ENCODE measurements around the gene BRD8. TPM values are rescaled to one million over a fixed set of nuclear protein-coding genes. Genes with fewer than 3 reads are reported as not detected.

Gene BRD8
- 33.6 and 34.0 TPM in 2 replicates for polyA plus RNA-seq (2013)

GRCh38 chr5:138178516-138179276 is at the start of gene BRD8, which contains the start of gene KIF20A:
Gene BRD8, minus strand, starts transcription at chr5:138178630. Its CDS starts 16 bp downstream, at chr5:138178614.
Gene KIF20A, plus strand, starts transcription at chr5:138179112. Its CDS starts 569 bp downstream, at chr5:138179681.
- H2BK120ac ChIP-seq (ENCODE audit: insufficient read depth, low read length, poor library complexity): no peak within 1 kb of the TSS
- no peaks in the 10 kb centered on the region for H3K9me3 ChIP-seq (ENCODE audit: insufficient read depth, low read depth, low read length)
- H3K4ac ChIP-seq (ENCODE audit: low read depth, low read length): peak within 1 kb of the TSS; percentile 52
- H4K8ac ChIP-seq (ENCODE audit: low read depth, low read length): peak within 1 kb of the TSS; percentile 72
- peaks cover 1% of the 10 kb centered on the region for H3K79me1 ChIP-seq (ENCODE audit: low read length)
- H3K4me1 ChIP-seq (ENCODE audit: control insufficient read depth in 1 of 2, insufficient read depth in 2 of 2, low read length in 2 of 2): no peaks in the 10 kb centered on the region
- H2AFZ ChIP-seq (ENCODE audit: insufficient read depth, low read length, poor library complexity): peak within 1 kb of the TSS; percentile 70
- H3K4me3 ChIP-seq (ENCODE audit: low read depth, low read length): peak within 1 kb of the TSS; percentile 84
- H3K79me2 ChIP-seq (ENCODE audit: control insufficient read depth, insufficient read depth, low read length, poor library complexity): peaks cover 3% of the 10 kb centered on the region
- H3K9ac ChIP-seq (ENCODE audit: low read length): peak within 1 kb of the TSS; percentile 93
- H2BK5ac ChIP-seq (ENCODE audit: low read depth, low read length, poor library complexity): peak within 1 kb of the TSS; percentile 57
- no CpG with 5 or more reads among the region's 41 CpGs for whole genome bisulfite sequencing (ENCODE audit: extremely low coverage, insufficient coverage, insufficient read length)
- no peaks in the 10 kb centered on the region for H3K27me3 ChIP-seq (ENCODE audit: insufficient read depth, low read length)
- no peak within 1 kb of the TSS for H2AK5ac ChIP-seq (ENCODE audit: low read length)
- DNase-seq: peak; percentile 98
- H3K36me3 ChIP-seq (ENCODE audit: control insufficient read depth in 1 of 2, insufficient read depth in 2 of 2, low read length in 2 of 2): peaks cover 23 to 35% of the 10 kb centered on the region in 2 experiments
- H2BK12ac ChIP-seq (ENCODE audit: low read length): no peak within 1 kb of the TSS
- H3K23ac ChIP-seq (ENCODE audit: low read length): no peak within 1 kb of the TSS
- peak within 1 kb of the TSS; percentile 42 for H3K18ac ChIP-seq (ENCODE audit: low read length)
- H4K91ac ChIP-seq (ENCODE audit: low read depth, low read length): peak within 1 kb of the TSS; percentile 58
- H3K4me2 ChIP-seq (ENCODE audit: low read length): peak within 1 kb of the TSS; percentile 68
- H3K14ac ChIP-seq (ENCODE audit: low read length): peak within 1 kb of the TSS; percentile 54
- peak within 1 kb of the TSS; percentile 49 for H4K12ac ChIP-seq (ENCODE audit: low read depth, low read length)
- peak within 1 kb of the TSS; percentile 75 for H3K27ac ChIP-seq (ENCODE audit: low read depth, low read length)

GRCh38 chr5:138226910-138227309 is 48.5 kb upstream of the BRD8 start:
- H3K23ac ChIP-seq (ENCODE audit: low read length): no peak overlapping the region
- no peaks in the 10 kb centered on the region for H3K4me1 ChIP-seq (ENCODE audit: control insufficient read depth in 1 of 2, insufficient read depth in 2 of 2, low read length in 2 of 2)
- no peaks in the 10 kb centered on the region for H3K36me3 ChIP-seq (ENCODE audit: control insufficient read depth in 1 of 2, insufficient read depth in 2 of 2, low read length in 2 of 2)
- no peak overlapping the region for H3K27ac ChIP-seq (ENCODE audit: low read depth, low read length)
- H3K4me2 ChIP-seq (ENCODE audit: low read length): no peak overlapping the region
- no peak for DNase-seq
- H3K27me3 ChIP-seq (ENCODE audit: insufficient read depth, low read length): no peaks in the 10 kb centered on the region
- H3K79me1 ChIP-seq (ENCODE audit: low read length): no peaks in the 10 kb centered on the region
- no peak overlapping the region for H4K91ac ChIP-seq (ENCODE audit: low read depth, low read length)
- no peak overlapping the region for H3K4me3 ChIP-seq (ENCODE audit: low read depth, low read length)
- no peak overlapping the region for H3K14ac ChIP-seq (ENCODE audit: low read length)
- H2BK120ac ChIP-seq (ENCODE audit: insufficient read depth, low read length, poor library complexity): no peak overlapping the region
- no peak overlapping the region for H2BK5ac ChIP-seq (ENCODE audit: low read depth, low read length, poor library complexity)
- no peak overlapping the region for H4K8ac ChIP-seq (ENCODE audit: low read depth, low read length)
- H3K18ac ChIP-seq (ENCODE audit: low read length): no peak overlapping the region
- no peak overlapping the region for H2AK5ac ChIP-seq (ENCODE audit: low read length)
- no peak overlapping the region for H2AFZ ChIP-seq (ENCODE audit: insufficient read depth, low read length, poor library complexity)
- no peak overlapping the region for H4K12ac ChIP-seq (ENCODE audit: low read depth, low read length)
- no peak overlapping the region for H3K9ac ChIP-seq (ENCODE audit: low read length)
- no peak overlapping the region for H3K4ac ChIP-seq (ENCODE audit: low read depth, low read length)
- H3K9me3 ChIP-seq (ENCODE audit: insufficient read depth, low read depth, low read length): no peaks in the 10 kb centered on the region
- H2BK12ac ChIP-seq (ENCODE audit: low read length): no peak overlapping the region
- H3K79me2 ChIP-seq (ENCODE audit: control insufficient read depth, insufficient read depth, low read length, poor library complexity): no peaks in the 10 kb centered on the region

DNA sequence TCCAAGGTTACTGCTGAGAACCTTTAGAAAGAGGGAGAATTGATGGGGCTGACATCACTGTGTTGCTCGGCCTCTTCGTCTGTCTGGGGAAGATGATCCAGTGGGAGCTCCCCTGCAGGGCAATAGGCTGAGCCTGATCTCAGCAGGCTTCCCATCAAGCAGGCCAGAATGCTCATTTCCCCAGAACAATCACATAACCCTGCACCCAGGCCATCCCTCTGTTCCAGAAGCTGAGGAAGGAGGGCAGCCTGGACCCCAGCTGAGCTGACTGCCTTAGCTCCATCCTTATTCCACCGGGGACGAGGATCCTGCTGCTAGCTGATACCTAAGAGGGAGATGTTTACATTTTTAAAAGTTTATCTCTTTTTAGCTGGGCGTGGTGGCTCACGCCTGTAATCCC is 46.3 kb upstream of the BRD8 start:
- no peak overlapping the region for H3K4ac ChIP-seq (ENCODE audit: low read depth, low read length)
- WGBS (ENCODE audit: extremely low coverage, insufficient coverage, insufficient read length): no CpG with 5 or more reads among the region's 6 CpGs

DNA sequence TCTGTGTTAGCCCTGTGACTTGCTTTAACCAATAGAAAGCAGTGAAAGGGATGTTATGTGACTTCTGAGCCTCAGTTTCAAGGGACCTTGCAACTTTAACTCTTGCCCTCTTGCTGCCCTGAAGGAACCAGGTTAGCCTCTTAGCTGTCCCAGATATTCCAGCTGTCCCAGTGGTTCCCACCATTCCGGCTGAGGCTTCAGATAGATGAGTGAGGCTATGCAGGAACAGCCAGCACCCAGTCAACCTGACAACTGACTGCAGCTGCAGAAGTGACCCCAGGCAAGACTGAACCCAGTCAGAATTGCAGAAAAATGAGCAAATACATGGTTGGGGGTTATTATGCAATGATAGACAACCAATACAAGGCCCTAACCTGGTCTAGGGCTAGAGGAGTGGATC is 45.1 kb upstream of the BRD8 start:
- DNase-seq: no peak
- Histone ChIP-seq H3K79me1 (ENCODE audit: low read length) (no peaks in the 10 kb centered on the region), H3K14ac (ENCODE audit: low read length) (no peak overlapping the region), H3K4me2 (ENCODE audit: low read length) (no peak overlapping the region), H3K27me3 (ENCODE audit: insufficient read depth, low read length) (no peaks in the 10 kb centered on the region), H3K27ac (ENCODE audit: low read depth, low read length) (no peak overlapping the region), H3K4ac (ENCODE audit: low read depth, low read length) (no peak overlapping the region), H3K18ac (ENCODE audit: low read length) (no peak overlapping the region), H3K9ac (ENCODE audit: low read length) (no peak overlapping the region), H3K36me3 (ENCODE audit: control insufficient read depth in 1 of 2, insufficient read depth in 2 of 2, low read length in 2 of 2) (no peaks in the 10 kb centered on the region), H2AK5ac (ENCODE audit: low read length) (no peak overlapping the region), H3K9me3 (ENCODE audit: insufficient read depth, low read depth, low read length) (no peaks in the 10 kb centered on the region), H2AFZ (ENCODE audit: insufficient read depth, low read length, poor library complexity) (no peak overlapping the region), H2BK12ac (ENCODE audit: low read length) (no peak overlapping the region), H4K91ac (ENCODE audit: low read depth, low read length) (no peak overlapping the region), H4K12ac (ENCODE audit: low read depth, low read length) (no peak overlapping the region), H4K8ac (ENCODE audit: low read depth, low read length) (no peak overlapping the region), H3K4me1 (ENCODE audit: control insufficient read depth in 1 of 2, insufficient read depth in 2 of 2, low read length in 2 of 2) (no peaks in the 10 kb centered on the region), H3K23ac (ENCODE audit: low read length) (no peak overlapping the region), H2BK5ac (ENCODE audit: low read depth, low read length, poor library complexity) (no peak overlapping the region), H3K4me3 (ENCODE audit: low read depth, low read length) (no peak overlapping the region), H2BK120ac (ENCODE audit: insufficient read depth, low read length, poor library complexity) (no peak overlapping the region), H3K79me2 (ENCODE audit: control insufficient read depth, insufficient read depth, low read length, poor library complexity) (no peaks in the 10 kb centered on the region)
- no CpG with 5 or more reads among the region's 1 CpG for WGBS (ENCODE audit: extremely low coverage, insufficient coverage, insufficient read length)

More for the DNA sequence above, 46.3 kb upstream of the BRD8 start:
- Histone ChIP-seq H3K9ac (ENCODE audit: low read length) (no peak overlapping the region), H3K79me2 (ENCODE audit: control insufficient read depth, insufficient read depth, low read length, poor library complexity) (no peaks in the 10 kb centered on the region), H3K4me3 (ENCODE audit: low read depth, low read length) (no peak overlapping the region), H3K23ac (ENCODE audit: low read length) (no peak overlapping the region), H4K8ac (ENCODE audit: low read depth, low read length) (no peak overlapping the region), H3K14ac (ENCODE audit: low read length) (no peak overlapping the region), H3K36me3 (ENCODE audit: control insufficient read depth in 1 of 2, insufficient read depth in 2 of 2, low read length in 2 of 2) (no peaks in the 10 kb centered on the region), H3K4me2 (ENCODE audit: low read length) (no peak overlapping the region), H3K79me1 (ENCODE audit: low read length) (no peaks in the 10 kb centered on the region), H3K4me1 (ENCODE audit: control insufficient read depth in 1 of 2, insufficient read depth in 2 of 2, low read length in 2 of 2) (no peaks in the 10 kb centered on the region), H2BK5ac (ENCODE audit: low read depth, low read length, poor library complexity) (no peak overlapping the region), H3K9me3 (ENCODE audit: insufficient read depth, low read depth, low read length) (no peaks in the 10 kb centered on the region), H2AFZ (ENCODE audit: insufficient read depth, low read length, poor library complexity) (no peak overlapping the region), H3K27me3 (ENCODE audit: insufficient read depth, low read length) (no peaks in the 10 kb centered on the region), H3K27ac (ENCODE audit: low read depth, low read length) (no peak overlapping the region), H3K18ac (ENCODE audit: low read length) (no peak overlapping the region), H4K91ac (ENCODE audit: low read depth, low read length) (no peak overlapping the region), H2BK120ac (ENCODE audit: insufficient read depth, low read length, poor library complexity) (no peak overlapping the region), H2AK5ac (ENCODE audit: low read length) (no peak overlapping the region), H2BK12ac (ENCODE audit: low read length) (no peak overlapping the region), H4K12ac (ENCODE audit: low read depth, low read length) (no peak overlapping the region)
- no peak for DNase-seq

Measured in trophoblast cell (in vitro differentiated cells and primary cell).